ENCODE measurements around the gene ZMYND11.

- peak in 1 of 2 donors; percentile 36 for TF ChIP-seq POLR2A (IDR thresholded peaks at IDR 0.05)
- TF ChIP-seq CTCF (IDR thresholded peaks at IDR 0.05) = no peak
Observed at GRCh38 chr10:132946-133898, 2.0 kb upstream of the ZMYND11 start.
